Body of pancreas (tissue), 4 donors: ENCODE data around the gene TRAF1.

Source experiments
- CTCF ChIP-seq, 7 experiments: fragments of 450-650 bp in 4 of 7; fragments of 200-600 bp in 3 of 7; sonication (generic) in 3 of 7; IDR thresholded peaks; one replicate each; pipeline ENCODE4 v1.5.1; 2016 to 2019; ENCODE audit warnings: antibody characterized with exemption in 7 of 7
- POLR2A ChIP-seq, 3 donors: fragments of 450-650 bp; IDR thresholded peaks; one replicate each; pipeline ENCODE4 v1.6.1; 2016; ENCODE audit warnings: antibody characterized with exemption in 3 of 3, mild to moderate bottlenecking in 2 of 3

GRCh38 chr9:120947222-120947621 is 20.6 kb upstream of the TRAF1 start:
- TF ChIP-seq CTCF (IDR thresholded peaks at IDR 0.05) (no peak), POLR2A (IDR thresholded peaks at IDR 0.05) (no peak)
